Caco-2 (cell line): ENCODE measurements around the gene DYNC1H1. TPM values are rescaled to one million over a fixed set of nuclear protein-coding genes. Genes with fewer than 3 reads are reported as not detected.

ENCODE experiments used
- BruUV-seq: library from RNA; stranded (reverse); fragments of 400-500 nt; replicated peaks from 2 replicates; lab custom pipeline; 2021; lab: Mats Ljungman, UMichigan
- CTCF ChIA-PET: fragments of 300-600 bp; sonication (Branson Sonifier 250); formaldehyde crosslinking; loops from one replicate; lab custom pipeline; 2022; ENCODE audit warnings: antibody characterized with exemption; lab: Charles Lee
- POLR2A ChIA-PET: fragments of 300-600 bp; sonication (Branson Sonifier 250); formaldehyde crosslinking; loops from one replicate; lab custom pipeline; 2022; ENCODE audit warnings: antibody characterized with exemption; lab: Charles Lee
- DNase-seq, 2 experiments: peaks; one replicate each; pipeline versions ENCODE4 v3.0.0 to v3.0.0-alpha.2; 2020 to 2022
- H3K27me3 ChIP-seq: replicated peaks from 2 replicates; pipeline ENCODE4 v1.6.0; 2011; ENCODE audit warnings: low read length; ENCODE audit not compliant: control insufficient read depth, insufficient read depth
- H3K36me3 ChIP-seq: 2 replicates; pipeline ENCODE4 v1.5.1; 2011; ENCODE audit warnings: low read length; ENCODE audit not compliant: control insufficient read depth, insufficient read depth
- H3K4me1 ChIP-seq: fragments of 250-450 bp; sonication (Bioruptor Pico); 2 replicates; pipeline ENCODE4 v1.5.1; 2020; ENCODE audit warnings: mild to moderate bottlenecking
- H3K4me3 ChIP-seq: 2 replicates; pipeline ENCODE4 v1.5.1; 2011; ENCODE audit warnings: low read depth, mild to moderate bottlenecking, control low read depth, low read length
- H3K9me3 ChIP-seq: fragments of 250-450 bp; sonication (Bioruptor Pico); 2 replicates; pipeline ENCODE4 v1.5.1; 2020; ENCODE audit warnings: mild to moderate bottlenecking, moderate library complexity
- H3K27ac Mint-ChIP-seq: one replicate; pipeline ENCODE4 v1.8.0; 2022; ENCODE audit warnings: mixed read lengths; ENCODE audit not compliant: unreplicated experiment
- H3K27me3 Mint-ChIP-seq: one replicate; pipeline ENCODE4 v1.8.0; 2022; ENCODE audit warnings: mixed read lengths; ENCODE audit not compliant: insufficient read depth, unreplicated experiment
- H3K36me3 Mint-ChIP-seq: one replicate; pipeline ENCODE4 v1.8.0; 2022; ENCODE audit warnings: mild to moderate bottlenecking, mixed read lengths; ENCODE audit not compliant: insufficient read depth, unreplicated experiment
- H3K4me1 Mint-ChIP-seq: one replicate; pipeline ENCODE4 v1.8.0; 2022; ENCODE audit warnings: low read depth, mixed read lengths; ENCODE audit not compliant: unreplicated experiment
- H3K4me3 Mint-ChIP-seq: one replicate; pipeline ENCODE4 v1.8.0; 2022; ENCODE audit warnings: mild to moderate bottlenecking, moderate library complexity, mixed read lengths; ENCODE audit not compliant: unreplicated experiment
- H3K9me3 Mint-ChIP-seq: one replicate; pipeline ENCODE4 v1.8.0; 2022; ENCODE audit warnings: mixed read lengths; ENCODE audit not compliant: unreplicated experiment
- intact Hi-C: fragments of 100-400 bp; cut with micrococcal nuclease; formaldehyde crosslinking; loops from one replicate; pipeline ENCODE4 v1.10.0; 2022; ENCODE audit not compliant: unreplicated experiment
- total RNA-seq: library from RNA; stranded (reverse); gene quantifications from 2 replicates; pipeline ENCODE4 v1.2.3, GENCODE V29; 2022
- TF ChIP-seq, protein P1 (sequence below), 2 experiments: fragments of 200-600 bp in 1 of 2; IDR thresholded peaks; 1 replicate in 1 of 2; 2 replicates in 1 of 2; pipeline versions ENCODE4 v1.5.1 to v1.8.0; 2011 to 2022; ENCODE audit warnings: antibody characterized with exemption in 1 of 2, control low read depth in 1 of 2, inconsistent platforms in 1 of 2, low read depth in 1 of 2, low read length in 1 of 2, mild to moderate bottlenecking in 1 of 2, moderate library complexity in 1 of 2; ENCODE audit not compliant: insufficient read depth in 1 of 2, severe bottlenecking in 1 of 2, unreplicated experiment in 1 of 2

Gene DYNC1H1
- total RNA-seq, 1 experiment from 2014 or later: 351 TPM

DNA sequence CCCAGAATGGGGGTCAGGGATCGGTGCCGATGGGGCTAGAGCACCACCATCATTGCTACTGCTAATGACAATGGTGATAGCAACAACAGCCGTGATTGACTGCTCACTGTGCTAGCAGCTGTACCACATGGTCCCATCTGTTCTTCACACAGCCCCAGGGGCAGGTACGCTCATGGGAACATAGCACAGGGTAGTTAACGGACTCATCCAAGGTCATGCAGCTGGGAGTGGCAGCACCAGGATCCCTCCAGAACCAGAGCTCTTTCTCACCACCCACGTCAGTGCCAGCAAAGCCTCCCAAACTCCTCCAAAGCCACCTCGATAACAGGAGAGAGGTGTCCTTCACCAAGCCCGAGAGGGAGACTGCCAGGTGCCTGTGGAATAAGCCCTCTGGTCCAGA lies 11.2 kb upstream of the DYNC1H1 start:
- Mint-ChIP-seq H3K27ac (no peak overlapping the region), H3K36me3 (peaks cover 9% of the 10 kb centered on the region), H3K4me1 (no peaks in the 10 kb centered on the region), H3K4me3 (no peak overlapping the region), H3K27me3 (no peaks in the 10 kb centered on the region), H3K9me3 (no peaks in the 10 kb centered on the region)
- no peak for DNase-seq
- ChIA-PET CTCF (no interaction called here), POLR2A (no interaction called here)
- Histone ChIP-seq H3K9me3 (no peaks in the 10 kb centered on the region), H3K4me3 (no peak overlapping the region), H3K36me3 (no peaks in the 10 kb centered on the region), H3K4me1 (no peaks in the 10 kb centered on the region), H3K27me3 (no peaks in the 10 kb centered on the region)
- BruUV-seq: no TSS peak
- intact Hi-C loops: no loop called here
- TF ChIP-seq, protein P1, sequence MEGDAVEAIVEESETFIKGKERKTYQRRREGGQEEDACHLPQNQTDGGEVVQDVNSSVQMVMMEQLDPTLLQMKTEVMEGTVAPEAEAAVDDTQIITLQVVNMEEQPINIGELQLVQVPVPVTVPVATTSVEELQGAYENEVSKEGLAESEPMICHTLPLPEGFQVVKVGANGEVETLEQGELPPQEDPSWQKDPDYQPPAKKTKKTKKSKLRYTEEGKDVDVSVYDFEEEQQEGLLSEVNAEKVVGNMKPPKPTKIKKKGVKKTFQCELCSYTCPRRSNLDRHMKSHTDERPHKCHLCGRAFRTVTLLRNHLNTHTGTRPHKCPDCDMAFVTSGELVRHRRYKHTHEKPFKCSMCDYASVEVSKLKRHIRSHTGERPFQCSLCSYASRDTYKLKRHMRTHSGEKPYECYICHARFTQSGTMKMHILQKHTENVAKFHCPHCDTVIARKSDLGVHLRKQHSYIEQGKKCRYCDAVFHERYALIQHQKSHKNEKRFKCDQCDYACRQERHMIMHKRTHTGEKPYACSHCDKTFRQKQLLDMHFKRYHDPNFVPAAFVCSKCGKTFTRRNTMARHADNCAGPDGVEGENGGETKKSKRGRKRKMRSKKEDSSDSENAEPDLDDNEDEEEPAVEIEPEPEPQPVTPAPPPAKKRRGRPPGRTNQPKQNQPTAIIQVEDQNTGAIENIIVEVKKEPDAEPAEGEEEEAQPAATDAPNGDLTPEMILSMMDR (IDR thresholded peaks at IDR 0.05; ENCODE audit: insufficient read depth in 1 of 2, low read depth in 1 of 2, low read length in 1 of 2, severe bottlenecking in 1 of 2, unreplicated experiment in 1 of 2): no peak

DNA sequence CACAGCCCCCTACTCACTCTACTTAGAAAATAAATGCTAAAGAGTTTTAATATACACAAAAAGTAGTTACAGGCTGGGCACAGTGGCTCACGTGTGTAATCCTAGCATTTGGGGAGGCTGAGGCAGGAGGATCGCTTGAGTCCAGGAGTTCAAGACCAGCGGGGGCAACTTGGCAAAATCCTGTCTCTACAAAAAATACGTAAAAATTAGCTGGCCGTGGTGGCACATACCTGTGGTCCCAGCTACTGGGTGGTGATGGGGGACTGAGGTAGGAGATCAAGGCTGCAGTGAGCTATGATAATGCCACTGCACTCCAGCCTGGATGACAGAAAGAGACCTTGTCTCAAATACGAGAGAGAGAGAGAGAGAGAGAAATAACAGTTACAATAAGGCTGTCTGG lies 9.9 kb upstream of the DYNC1H1 start:
- Mint-ChIP-seq H3K9me3 (no peaks in the 10 kb centered on the region), H3K27ac (no peak overlapping the region), H3K27me3 (no peaks in the 10 kb centered on the region), H3K4me3 (no peak overlapping the region), H3K36me3 (no peaks in the 10 kb centered on the region), H3K4me1 (no peaks in the 10 kb centered on the region)
- H3K4me1 ChIP-seq: no peaks in the 10 kb centered on the region
- no TSS peak for BruUV-seq
- ChIA-PET POLR2A (no interaction called here), CTCF (no interaction called here)
- TF ChIP-seq, protein P1 (IDR thresholded peaks at IDR 0.05; ENCODE audit: insufficient read depth in 1 of 2, low read depth in 1 of 2, low read length in 1 of 2, severe bottlenecking in 1 of 2, unreplicated experiment in 1 of 2): no peak
- H3K4me3 ChIP-seq: no peak overlapping the region
- intact Hi-C loops: no loop called here
- peak in 1 of 2 experiments; percentile 7 for DNase-seq
- no peaks in the 10 kb centered on the region for H3K36me3 ChIP-seq
- no peaks in the 10 kb centered on the region for H3K27me3 ChIP-seq
- no peaks in the 10 kb centered on the region for H3K9me3 ChIP-seq

DNA sequence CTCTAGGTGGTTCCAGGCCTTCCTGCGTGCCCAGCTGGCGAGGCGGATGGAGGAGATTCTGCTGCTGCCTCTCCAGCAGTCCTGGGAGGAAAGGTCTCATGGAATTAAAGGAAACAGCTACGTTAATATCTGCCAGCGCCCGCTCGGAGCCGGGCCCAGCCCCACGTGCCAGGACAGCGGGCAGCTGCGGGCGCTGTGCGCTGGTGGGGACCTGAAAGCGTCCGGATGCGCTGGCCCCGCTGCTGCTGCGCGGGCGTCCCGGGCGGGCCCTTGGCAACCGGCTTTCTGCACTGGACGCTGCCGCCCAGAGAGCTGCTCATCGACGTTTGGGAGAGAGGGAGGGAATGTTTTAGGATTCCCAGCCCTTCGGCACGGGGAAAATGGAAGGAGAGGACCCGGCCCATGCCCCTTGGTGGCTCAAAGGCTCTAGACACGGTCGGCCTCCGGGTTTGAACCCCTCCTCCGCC lies 8.6 kb upstream of the DYNC1H1 start:
- no peak overlapping the region for H3K4me3 ChIP-seq
- ChIA-PET POLR2A (no interaction called here), CTCF (interaction anchor here (0.5 kb wide), 1 partner anchor 485 kb away, joined by 3 read pairs; no protein-coding TSS in a partner anchor)
- Mint-ChIP-seq H3K27me3 (no peaks in the 10 kb centered on the region), H3K4me1 (no peaks in the 10 kb centered on the region), H3K36me3 (no peaks in the 10 kb centered on the region), H3K9me3 (no peaks in the 10 kb centered on the region), H3K27ac (no peak overlapping the region), H3K4me3 (no peak overlapping the region)
- H3K27me3 ChIP-seq: no peaks in the 10 kb centered on the region
- intact Hi-C loops: no loop called here
- no peaks in the 10 kb centered on the region for H3K9me3 ChIP-seq
- peak in 1 of 2 experiments; percentile 1 for DNase-seq
- H3K36me3 ChIP-seq: no peaks in the 10 kb centered on the region
- H3K4me1 ChIP-seq: no peaks in the 10 kb centered on the region
- BruUV-seq: no TSS peak
- TF ChIP-seq, protein P1 (IDR thresholded peaks at IDR 0.05; ENCODE audit: insufficient read depth in 1 of 2, low read depth in 1 of 2, low read length in 1 of 2, severe bottlenecking in 1 of 2, unreplicated experiment in 1 of 2): no peak
